GM18502 (cell line): ENCODE measurements around the gene CHD6.

ENCODE experiments used
- ATAC-seq: cut with Tn5 transposase; IDR thresholded peaks from one replicate; pipeline ENCODE4 v1.9.1; 2021; ENCODE audit warnings: mild to moderate bottlenecking; ENCODE audit not compliant: unreplicated experiment, poor library complexity

Gene CHD6

DNA sequence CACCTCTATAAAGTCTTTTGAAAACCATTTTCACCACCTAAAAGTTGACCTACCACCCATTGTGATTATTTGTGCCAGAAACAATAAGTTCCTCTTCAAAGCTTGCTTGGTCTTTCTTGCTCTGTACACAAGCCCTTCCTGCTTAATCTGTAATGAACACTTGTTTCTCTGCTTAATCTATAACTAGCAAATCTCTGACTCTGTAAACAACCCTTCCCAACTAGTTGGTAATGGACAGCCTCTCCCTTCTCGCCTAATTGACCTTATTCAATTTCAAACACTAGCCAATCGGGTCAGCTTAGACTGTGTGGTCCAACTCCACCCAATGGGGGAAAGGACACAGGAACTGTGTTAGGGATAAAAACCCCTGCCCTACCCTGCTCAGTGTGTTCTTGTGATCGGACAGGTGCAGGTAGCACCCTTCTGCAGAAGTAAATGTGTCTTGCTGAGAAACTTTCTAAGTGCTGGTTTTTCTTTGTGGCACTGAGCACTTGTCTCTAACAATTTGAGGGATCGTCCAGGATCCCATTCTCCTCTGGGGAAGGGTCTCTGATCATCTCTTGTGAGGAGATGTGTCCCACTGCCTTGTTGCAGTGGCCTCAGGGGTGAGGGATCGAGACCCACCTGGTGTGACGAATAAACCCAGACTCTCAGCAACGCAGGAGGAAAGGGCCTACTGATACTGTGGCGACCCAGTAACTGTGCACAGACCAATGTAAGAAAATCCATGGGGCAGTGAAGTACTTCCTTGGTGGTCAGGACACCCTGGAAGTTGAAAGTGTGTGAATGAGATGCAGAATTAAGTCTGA, 23.5 kb downstream of the CHD6 start:
- no peak for ATAC-seq

DNA sequence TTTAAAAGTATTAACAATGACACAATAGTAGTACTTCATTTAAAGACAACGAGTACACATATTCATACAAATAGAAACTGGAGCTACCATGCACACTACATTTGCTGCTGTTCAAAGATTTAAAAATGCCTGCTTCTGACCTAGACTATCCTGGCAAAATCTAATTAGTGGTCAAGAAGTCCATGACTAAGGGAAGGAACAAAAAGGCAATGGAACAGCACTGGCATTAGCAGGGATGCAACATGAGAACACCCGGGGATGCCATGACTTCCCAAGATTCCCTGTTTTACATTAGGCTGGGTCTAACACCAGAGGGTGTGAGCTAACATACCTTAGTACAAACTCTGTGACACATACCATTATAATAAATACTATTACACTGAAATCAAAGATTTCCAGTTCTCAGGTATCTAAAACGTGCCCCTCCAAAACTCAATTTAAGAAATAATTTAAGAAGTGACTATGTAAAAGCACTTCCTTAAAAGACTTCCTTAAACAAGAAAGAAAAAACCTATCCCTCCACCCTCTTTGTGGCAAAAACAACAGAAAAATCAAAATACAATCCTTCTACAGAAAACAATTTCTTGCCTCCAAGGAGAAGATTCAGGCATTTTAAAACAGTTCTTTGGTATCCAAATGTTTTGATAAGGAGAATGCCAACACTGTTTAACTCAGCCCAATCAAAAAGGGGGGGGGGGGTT, 25.5 kb downstream of the CHD6 start:
- ATAC-seq, result no peak

DNA sequence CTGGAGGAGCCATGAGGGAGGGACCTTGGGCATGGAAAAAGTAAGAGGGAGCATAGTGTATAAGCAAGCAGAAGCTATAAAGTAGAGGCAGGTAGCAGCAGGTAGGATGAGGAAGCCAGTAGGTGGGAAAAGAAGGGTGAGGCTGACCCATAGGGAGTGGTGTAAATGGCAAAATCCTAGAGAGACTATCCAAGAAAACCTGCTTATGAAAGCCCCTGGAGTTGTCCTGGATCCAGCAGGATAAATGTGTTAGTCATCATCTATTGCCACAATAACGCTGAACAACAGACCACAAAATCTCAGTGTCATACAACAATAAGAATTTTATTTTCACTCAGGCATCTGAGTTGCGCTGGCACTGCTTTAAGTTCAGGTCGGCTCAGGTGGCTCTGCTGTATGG, 30.2 kb downstream of the CHD6 start:
- no peak for ATAC-seq

DNA sequence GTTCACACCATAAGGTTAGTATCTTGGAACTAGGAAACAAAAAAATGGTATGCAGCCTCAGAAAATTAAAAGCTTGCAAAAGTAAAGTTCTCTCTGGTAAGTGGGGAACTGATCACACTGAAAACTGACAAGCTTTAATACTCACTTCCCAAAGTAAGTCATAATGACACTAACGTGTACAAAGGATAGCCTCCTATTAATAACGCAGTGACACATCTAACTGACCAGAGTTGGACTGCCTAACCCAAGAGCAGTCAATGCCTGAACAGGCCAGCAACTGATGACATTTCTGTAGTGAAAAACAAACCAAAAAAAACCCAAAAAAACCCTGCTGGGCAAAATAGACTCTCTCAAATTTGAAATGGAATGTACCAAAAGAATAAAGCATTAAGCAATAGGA, 30.7 kb downstream of the CHD6 start:
- ATAC-seq, result no peak

DNA sequence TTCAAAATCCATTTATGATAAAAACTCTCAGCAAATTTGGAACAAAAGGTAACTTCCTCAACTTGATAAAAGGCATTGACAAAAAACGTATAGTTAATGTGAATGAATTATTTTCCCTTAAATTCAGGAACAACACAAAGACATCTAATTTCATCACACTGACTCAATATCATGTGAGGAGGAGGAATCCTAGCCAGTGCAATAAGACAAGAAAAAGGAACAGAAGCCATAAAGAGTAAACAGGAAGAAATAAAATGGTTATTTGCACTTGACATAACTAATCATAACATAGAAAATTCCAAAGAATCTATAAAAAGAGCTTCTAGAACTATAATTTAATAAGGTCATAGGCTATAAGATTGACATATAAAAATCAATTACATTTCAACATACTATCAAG, 31.4 kb downstream of the CHD6 start:
- no peak for ATAC-seq

DNA sequence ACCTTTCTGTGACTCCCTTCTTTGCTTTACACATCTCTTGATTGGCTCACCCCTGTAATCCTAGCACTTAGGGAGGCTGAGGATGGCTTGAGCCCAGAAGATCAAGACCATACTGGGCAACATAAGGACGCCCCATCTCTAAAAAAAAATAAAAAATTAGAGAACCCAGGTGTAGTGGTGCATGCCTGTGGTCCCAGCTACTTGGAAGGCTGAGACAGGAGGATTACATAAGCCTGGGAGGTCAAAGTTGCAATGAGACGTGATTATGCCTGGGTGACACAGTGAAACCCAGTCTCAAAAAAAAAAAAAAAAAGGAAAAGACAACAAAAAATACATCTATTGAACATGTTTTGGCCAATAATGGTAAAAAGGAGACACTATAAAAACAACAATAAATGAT, 37.8 kb downstream of the CHD6 start:
- ATAC-seq, result no peak

DNA sequence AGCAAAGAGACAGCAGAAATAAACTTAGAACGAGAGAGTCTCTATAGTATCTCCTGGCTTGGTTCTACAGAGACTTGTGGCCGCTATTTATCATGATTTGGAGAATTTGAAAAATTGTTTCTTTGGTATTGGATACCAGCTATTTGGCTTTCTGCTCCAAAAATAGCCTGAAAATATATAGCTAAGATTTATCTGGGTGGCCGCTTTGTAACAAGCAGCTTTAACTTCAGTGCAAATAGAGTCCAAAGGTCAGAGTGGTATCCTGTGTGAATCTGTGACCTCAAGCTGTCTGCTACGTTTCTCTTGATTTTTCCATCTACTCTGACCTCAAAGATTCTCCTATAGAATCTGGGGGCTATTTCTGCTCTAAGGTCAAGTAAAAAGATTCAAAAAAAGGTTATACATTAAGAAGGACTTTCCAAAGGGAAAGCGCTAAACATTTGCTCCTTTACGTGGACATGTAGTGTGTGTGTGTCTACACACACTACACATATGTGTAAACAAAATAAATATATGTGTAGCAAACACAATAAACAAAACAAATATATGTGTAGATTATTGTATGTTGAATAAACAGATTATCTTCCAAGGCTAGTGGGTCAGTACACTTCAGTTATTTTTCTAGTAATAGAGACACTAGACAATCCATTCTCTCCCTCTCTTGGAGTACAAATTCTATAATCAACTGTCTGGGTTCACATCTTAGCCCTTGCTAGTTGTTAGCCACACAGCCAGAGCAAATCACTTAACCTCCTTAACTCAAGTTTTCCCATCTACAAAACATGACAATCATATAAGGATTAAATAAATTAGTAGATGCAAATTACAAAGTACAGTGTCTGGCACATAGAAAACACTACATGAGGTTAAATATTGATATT, 40.8 kb downstream of the CHD6 start:
- ATAC-seq, result no peak

DNA sequence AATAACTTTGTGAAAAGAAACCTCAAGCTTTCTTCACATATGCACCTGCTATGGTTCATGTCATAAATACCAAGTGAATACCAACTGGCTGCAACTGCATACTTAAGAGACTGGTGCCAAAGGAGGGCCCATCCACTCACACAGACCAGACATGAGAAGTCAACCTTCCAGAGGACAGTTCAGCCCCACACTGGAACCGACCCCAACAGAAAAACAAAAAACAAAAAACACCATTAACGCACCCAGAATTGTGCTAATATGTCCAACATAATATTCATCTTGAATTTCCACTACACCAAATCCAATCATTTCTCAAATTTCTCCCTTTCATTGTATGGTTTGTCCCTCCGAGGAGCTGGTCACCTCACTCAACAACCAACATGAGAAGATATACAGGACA, 42.8 kb downstream of the CHD6 start:
- ATAC-seq, result no peak

DNA sequence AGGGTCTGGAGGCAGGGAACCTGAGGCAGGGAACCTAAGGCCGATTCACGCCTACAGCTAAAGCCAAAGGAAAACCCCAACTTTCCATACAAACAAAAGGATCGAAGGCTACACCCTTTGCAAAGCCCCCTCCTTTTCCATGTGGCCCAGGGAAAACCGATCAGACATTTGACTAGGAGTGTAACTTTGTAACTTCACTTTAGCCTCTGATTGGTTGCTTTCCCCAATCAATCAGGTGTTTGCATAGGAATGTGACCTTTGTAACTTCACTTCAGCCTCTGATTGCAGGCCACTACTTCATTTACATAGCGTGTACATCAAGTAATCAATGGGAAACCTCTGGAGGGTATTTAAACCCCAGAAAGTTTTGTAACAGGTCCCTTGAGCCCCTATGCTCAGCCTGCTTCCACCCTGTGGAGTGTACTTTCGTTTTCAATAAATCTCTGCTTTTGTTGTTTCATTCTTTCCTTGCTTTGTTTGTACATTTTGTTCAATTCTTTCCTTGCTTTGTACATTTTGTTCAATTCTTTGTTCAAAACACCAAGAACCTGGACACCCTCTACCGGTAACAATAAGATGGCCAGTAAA, 43.3 kb downstream of the CHD6 start:
- no peak for ATAC-seq

DNA sequence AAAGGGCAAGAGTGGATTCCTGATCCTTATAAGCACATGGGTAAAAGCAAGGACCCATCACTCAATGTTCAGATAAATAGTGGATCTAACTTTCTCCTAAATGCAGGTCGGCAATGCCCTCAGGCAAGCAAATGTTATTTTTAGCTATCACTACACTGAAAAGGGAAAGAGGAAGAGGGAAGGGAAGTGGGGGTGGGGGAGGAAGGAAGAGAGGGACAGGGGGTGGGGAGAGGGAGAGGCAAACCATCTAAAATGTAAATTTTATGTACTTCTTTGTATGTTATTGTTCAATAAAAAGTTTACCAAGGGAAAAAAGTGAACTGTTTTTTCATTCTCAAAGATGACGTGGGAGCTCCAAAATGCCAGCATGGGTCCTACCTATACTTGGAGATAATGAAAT, 44.2 kb downstream of the CHD6 start:
- ATAC-seq, result no peak

DNA sequence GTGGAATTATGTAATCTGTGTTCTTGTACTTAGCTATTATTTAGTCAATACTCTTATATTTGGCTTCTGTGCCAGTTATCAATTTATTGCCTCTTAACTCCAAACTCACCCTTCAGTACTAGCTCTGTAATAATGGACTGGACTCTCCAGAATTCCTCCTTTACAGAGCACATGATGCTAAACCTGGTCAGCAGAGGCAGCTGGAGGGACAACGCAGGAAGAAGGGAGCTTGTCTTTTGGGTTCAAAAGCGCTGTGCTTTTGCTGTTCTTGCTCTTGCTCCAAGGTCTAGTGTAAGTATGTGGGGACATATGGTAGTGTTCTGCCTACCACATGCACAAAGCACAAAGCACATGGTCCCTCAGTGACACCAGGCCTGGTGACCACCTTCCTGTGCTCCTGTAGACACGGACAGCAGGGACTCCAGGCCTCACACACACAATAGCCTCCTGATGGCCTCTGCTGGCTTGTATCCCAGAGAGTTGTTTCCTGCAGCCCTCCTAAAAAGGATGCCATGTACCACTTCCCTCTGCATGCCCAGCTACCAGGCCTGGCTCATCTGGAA, 46.1 kb downstream of the CHD6 start:
- ATAC-seq, result no peak

DNA sequence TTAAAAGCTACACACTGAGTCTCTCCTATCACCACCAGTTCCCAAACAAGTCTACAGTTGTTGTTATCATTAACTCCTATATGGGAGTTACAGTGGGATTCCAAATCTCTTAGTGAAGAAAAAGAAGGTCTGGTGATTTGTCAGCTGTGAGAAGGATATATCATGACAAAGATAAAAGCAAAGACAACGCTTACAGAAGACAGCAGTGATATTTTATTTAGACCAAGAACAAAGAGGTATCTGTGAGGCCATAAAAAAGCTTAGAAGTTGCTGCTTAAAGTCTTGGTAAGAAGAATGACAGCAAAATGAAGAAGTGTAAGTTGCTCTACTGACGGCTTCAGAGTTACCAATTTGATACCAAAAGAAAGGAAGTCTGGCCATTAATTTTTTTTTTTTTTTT, 47.2 kb downstream of the CHD6 start:
- ATAC-seq, result no peak

DNA sequence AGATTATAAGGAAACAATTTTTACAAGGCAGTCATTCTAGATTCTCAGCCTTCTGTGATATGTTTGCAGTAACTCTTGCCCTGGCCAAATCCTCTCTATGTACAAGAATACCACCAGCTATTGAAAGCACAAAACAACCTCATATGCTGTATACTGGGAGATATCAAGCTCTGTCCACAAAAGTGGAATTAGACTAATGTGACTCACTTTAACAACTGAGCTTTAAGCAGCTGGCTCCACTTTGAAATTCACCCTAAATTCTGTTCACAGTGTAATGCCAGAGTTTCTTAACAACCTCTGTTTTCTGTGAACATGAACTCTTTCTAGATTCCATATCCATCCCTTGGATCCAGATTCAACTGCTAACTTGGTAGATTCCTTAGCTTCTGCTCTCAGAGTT, 47.6 kb downstream of the CHD6 start:
- ATAC-seq, result no peak

DNA sequence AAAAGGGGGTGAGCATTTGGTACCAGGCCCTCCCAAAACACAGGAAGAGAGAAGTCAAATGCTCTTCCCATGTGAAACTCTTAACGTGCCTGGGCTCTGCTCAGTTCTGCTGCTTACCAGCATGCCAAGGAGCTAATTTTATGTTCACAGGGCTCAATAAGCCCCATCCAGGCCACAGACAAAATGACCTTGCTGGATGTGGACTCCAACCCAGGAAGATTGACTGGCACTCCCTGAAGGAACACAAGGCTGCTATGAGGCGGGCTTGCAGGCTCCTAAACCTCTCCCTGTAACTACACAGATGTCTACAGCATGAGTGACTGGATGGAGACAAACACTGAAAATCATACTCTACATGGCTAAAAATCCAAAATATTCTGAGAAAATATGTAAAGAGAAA, 50.6 kb downstream of the CHD6 start:
- no peak for ATAC-seq

DNA sequence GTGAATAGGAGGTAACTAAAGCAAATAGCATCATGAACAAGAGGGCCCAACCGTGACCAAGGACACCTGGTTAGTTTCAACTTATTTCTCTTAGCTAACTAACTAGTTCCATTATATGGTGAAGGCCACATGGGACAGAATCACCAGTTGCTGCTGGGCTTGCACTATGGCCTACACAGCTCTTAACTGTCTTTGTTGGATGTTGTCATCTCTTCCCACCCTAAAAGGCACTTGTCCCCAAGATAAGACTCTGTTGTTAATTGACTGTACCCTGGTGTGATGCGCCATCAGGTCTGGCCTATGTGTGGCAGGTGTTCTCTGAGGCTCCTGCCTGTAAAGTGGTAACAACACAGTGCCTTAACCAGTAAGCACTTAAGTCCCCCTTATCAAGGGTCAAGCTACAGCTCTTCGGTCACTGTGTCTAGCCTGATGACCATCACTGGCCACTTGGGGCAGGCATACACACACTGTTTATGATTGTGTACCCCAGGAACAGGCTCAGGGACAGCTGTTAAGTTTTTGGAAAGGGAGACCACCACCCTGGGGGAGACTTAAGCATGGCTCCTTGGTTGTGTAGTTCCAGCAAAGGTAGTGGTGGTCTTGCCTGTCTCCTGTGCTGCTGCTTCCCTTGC, 51.2 kb downstream of the CHD6 start:
- no peak for ATAC-seq

DNA sequence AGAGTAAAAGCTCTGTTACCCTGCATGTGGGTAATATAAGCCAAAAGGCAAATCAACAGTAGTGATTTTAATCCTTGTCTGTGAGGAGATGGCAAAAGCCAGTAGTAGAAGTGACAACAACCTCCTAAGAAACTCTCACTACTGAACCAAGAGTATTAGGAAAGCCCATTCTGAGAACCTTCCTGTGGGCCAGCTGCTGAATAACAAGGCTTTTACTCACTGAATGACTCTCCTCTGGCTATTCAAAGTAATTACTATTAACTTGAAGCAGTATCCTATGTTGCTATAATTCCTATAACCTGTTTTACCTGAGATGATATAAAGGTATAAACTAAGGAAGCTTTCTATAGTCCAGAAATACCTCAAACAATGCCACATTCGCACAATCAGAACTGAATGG, 55.1 kb downstream of the CHD6 start:
- ATAC-seq, result no peak

DNA sequence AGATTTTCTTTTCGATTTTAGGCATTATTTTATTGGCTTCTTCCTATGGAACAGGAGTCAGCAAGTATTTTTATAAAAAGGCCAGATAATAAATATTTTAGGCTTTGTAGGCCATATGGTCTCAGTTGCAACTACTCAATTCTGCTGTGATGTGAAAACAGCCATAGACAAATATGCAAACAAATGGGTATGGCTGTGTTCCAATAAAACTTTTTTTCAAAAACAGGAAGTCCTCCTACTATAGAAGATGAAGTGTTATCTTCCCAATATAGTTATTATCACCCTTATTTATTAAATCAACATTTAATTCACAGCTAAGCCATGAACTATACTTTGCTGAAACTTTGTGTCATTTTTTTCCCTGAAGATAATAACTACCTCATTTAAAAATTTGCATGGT, 57.2 kb downstream of the CHD6 start:
- ATAC-seq, result no peak

DNA sequence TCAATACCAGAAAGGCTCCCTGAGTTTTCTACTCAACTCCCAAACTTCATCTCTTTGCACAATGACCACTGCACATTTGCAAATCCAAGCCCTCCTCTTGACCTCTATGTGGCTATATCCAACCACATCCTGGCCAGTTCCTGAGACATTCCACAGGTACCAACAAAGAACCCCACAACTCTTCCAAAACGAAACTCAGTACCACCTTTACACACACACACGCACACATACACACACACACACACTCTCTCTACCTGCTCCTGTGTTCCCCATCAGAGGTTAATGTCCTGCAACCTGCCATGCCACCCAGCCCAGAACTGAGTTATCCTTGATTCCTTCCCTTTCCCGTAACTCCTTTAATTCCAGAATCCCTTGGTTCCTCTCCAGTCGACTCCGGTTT, 58.5 kb downstream of the CHD6 start:
- no peak for ATAC-seq

DNA sequence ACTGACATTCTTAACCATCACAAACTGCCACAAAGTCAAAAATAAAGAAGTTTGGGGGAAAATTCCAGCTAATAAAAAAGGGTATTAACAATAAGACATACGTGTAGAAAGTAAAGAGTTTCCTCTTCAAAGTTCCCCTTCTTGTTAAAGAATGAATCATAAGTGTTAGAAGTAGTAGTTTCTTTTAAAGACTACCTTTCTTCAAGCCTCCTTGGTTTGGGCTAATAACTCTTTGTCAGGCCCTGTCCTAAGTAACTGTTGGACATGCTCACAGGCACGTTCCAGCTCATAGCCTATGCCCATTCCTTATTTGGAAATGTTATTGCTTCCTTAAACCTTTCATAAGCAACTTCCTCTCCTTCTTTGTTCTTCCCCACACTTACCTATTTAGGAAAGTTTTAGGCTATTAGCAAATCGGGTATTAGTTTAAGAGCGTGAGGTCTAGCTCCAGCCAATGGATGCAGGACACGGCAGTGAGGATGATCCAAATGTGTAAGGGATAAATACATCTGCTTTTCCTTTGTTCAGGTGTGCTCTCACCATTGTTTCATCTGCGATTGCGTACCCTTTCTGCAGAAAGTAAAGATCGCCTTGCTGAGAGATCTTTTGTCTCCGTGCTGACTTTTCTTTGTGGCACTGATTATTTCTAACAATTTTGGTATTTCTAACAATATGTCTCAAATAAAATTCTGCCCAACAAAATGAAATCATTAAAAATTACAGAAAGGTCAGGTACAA, 64.9 kb downstream of the CHD6 start:
- no peak for ATAC-seq
